OCI-LY1 (cell line): Measurements from ENCODE around the gene KCTD20.

Experiments used
- H2AFZ ChIP-seq: fragments of 200-600 bp; sonication (generic), shearing (Covaris generic); 2 replicates; pipeline ENCODE4 v1.6.0; 2014; ENCODE audit warnings: antibody characterized with exemption, mild to moderate bottlenecking, low read length
- H3F3A ChIP-seq: fragments of 200-600 bp; sonication (generic), shearing (Covaris generic); 2 replicates; pipeline ENCODE4 v1.6.0; 2014; ENCODE audit warnings: mild to moderate bottlenecking, antibody characterized with exemption, low read length, moderate library complexity; ENCODE audit not compliant: insufficient read depth
- H3K27ac ChIP-seq: fragments of 200-600 bp; sonication (generic); 2 replicates; pipeline ENCODE4 v1.5.1; 2014; ENCODE audit warnings: low read length, mixed run types, mild to moderate bottlenecking, low read depth; ENCODE audit not compliant: poor library complexity, severe bottlenecking
- H3K27me3 ChIP-seq: fragments of 200-600 bp; sonication (generic); 2 replicates; pipeline ENCODE4 v1.6.0; 2014; ENCODE audit warnings: antibody characterized with exemption, mild to moderate bottlenecking, low read length, moderate library complexity; ENCODE audit not compliant: insufficient read depth
- H3K36me3 ChIP-seq: fragments of 200-600 bp; sonication (generic); 2 replicates; pipeline ENCODE4 v1.6.1; 2014; ENCODE audit warnings: mild to moderate bottlenecking, antibody characterized with exemption, low read length, moderate library complexity, mixed read lengths; ENCODE audit not compliant: insufficient read depth
- H3K4me1 ChIP-seq: fragments of 200-600 bp; sonication (generic); 2 replicates; pipeline ENCODE4 v1.5.1; 2014; ENCODE audit warnings: mild to moderate bottlenecking, low read length, moderate library complexity; ENCODE audit not compliant: insufficient read depth, severe bottlenecking
- H3K4me2 ChIP-seq: fragments of 200-600 bp; sonication (generic), shearing (Covaris generic); 2 replicates; pipeline ENCODE4 v1.6.1; 2014; ENCODE audit warnings: low read length
- H3K4me3 ChIP-seq: fragments of 200-600 bp; sonication (generic); 2 replicates; pipeline ENCODE4 v1.5.1; 2014; ENCODE audit warnings: low read length, low read depth, mild to moderate bottlenecking, mixed read lengths; ENCODE audit not compliant: poor library complexity, severe bottlenecking
- H3K79me2 ChIP-seq: fragments of 200-600 bp; shearing (Covaris generic); 2 replicates; pipeline ENCODE4 v1.6.1; 2016; ENCODE audit warnings: mixed run types, low read length, mixed read lengths; ENCODE audit not compliant: insufficient read depth
- H3K9ac ChIP-seq: fragments of 200-600 bp; sonication (generic), shearing (Covaris generic); 2 replicates; pipeline ENCODE4 v1.6.1; 2014; ENCODE audit warnings: mild to moderate bottlenecking, low read length, mixed read lengths
- H3K9me2 ChIP-seq: fragments of 200-600 bp; sonication (generic), shearing (Covaris generic); 2 replicates; pipeline ENCODE4 v1.6.1; 2014; ENCODE audit warnings: low read depth, mild to moderate bottlenecking, low read length, mixed read lengths
- H3K9me3 ChIP-seq: fragments of 200-600 bp; shearing (Covaris generic); 2 replicates; pipeline ENCODE4 v1.6.1; 2014; ENCODE audit warnings: low read length, mixed read lengths
- H4K20me1 ChIP-seq: fragments of 200-600 bp; sonication (generic), shearing (Covaris generic); 2 replicates; pipeline ENCODE4 v1.6.0; 2016; ENCODE audit warnings: mild to moderate bottlenecking, low read length; ENCODE audit not compliant: insufficient read depth
- CTCF ChIP-seq: fragments of 200-600 bp; sonication (generic), shearing (Covaris generic); IDR thresholded peaks from 2 replicates; pipeline ENCODE4 v1.5.1; 2017; ENCODE audit warnings: mild to moderate bottlenecking, antibody characterized with exemption, low read length, moderate library complexity, mixed read lengths
- EZH2 ChIP-seq: fragments of 200-600 bp; sonication (generic), shearing (Covaris generic); IDR thresholded peaks from 2 replicates; pipeline ENCODE4 v1.8.0; 2017; ENCODE audit warnings: borderline replicate concordance, mixed run types, mild to moderate bottlenecking, antibody characterized with exemption, low read length, moderate library complexity, mixed read lengths

KCTD20 gene

GRCh38 chr6:36487698-36488097, 44.9 kb downstream of the KCTD20 start:
- peaks cover 59% of the 10 kb centered on the region for H3K36me3 ChIP-seq
- no peaks in the 10 kb centered on the region for H3F3A ChIP-seq
- no peak overlapping the region for H3K27ac ChIP-seq

GRCh38 chr6:36488221-36488620, 45.4 kb downstream of the KCTD20 start:
- H3K9ac ChIP-seq = no peak overlapping the region
- H3F3A ChIP-seq = no peaks in the 10 kb centered on the region
- H3K79me2 ChIP-seq = no peaks in the 10 kb centered on the region
- H3K9me2 ChIP-seq = no peaks in the 10 kb centered on the region
- no peak overlapping the region for H3K4me3 ChIP-seq
- H3K4me1 ChIP-seq = no peaks in the 10 kb centered on the region
- no peak overlapping the region for H2AFZ ChIP-seq
- no peak for TF ChIP-seq EZH2
- no peak for TF ChIP-seq CTCF
- no peaks in the 10 kb centered on the region for H4K20me1 ChIP-seq
- no peaks in the 10 kb centered on the region for H3K9me3 ChIP-seq
- no peaks in the 10 kb centered on the region for H3K27me3 ChIP-seq
- H3K27ac ChIP-seq = no peak overlapping the region
- no peak overlapping the region for H3K4me2 ChIP-seq
- peaks cover 59% of the 10 kb centered on the region for H3K36me3 ChIP-seq

More at GRCh38 chr6:36487698-36488097, 44.9 kb downstream of the KCTD20 start:
- H3K4me3 ChIP-seq = no peak overlapping the region
- H3K79me2 ChIP-seq = no peaks in the 10 kb centered on the region
- no peaks in the 10 kb centered on the region for H3K4me1 ChIP-seq
- H3K27me3 ChIP-seq = no peaks in the 10 kb centered on the region
- no peaks in the 10 kb centered on the region for H4K20me1 ChIP-seq
- TF ChIP-seq EZH2 = no peak
- no peak for TF ChIP-seq CTCF
- H3K9ac ChIP-seq = no peak overlapping the region
- H3K9me3 ChIP-seq = no peaks in the 10 kb centered on the region
- no peak overlapping the region for H2AFZ ChIP-seq
- no peak overlapping the region for H3K4me2 ChIP-seq
- H3K9me2 ChIP-seq = no peaks in the 10 kb centered on the region

DNA sequence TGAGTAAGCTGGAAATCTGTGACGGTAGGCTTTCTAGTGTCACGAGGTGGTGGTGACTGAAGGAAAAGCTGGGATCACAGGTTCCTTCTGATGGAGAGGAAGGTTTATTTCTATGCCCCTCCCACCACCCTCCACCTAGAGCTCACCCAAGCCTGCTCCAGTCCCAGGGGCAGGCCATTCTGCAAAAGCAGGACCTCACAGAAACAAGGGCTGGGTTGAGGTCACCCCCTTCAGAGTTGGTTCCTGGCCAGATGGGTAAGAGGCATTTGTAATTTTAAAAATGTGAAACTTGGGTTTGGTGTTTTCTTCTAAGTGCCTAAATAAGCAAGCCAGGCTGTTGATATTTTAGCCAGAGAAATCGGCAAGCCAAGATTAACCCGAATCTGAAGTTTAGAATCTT, 46.6 kb downstream of the KCTD20 start:
- Histone ChIP-seq H3K9me3 (no peaks in the 10 kb centered on the region), H3K9ac (no peak overlapping the region), H3K27ac (no peak overlapping the region), H3K36me3 (peaks cover 63% of the 10 kb centered on the region), H3K4me1 (no peaks in the 10 kb centered on the region), H3K4me3 (no peak overlapping the region), H3K27me3 (no peaks in the 10 kb centered on the region), H3K79me2 (no peaks in the 10 kb centered on the region), H3K9me2 (no peaks in the 10 kb centered on the region), H3K4me2 (no peak overlapping the region), H4K20me1 (no peaks in the 10 kb centered on the region), H2AFZ (no peak overlapping the region), H3F3A (no peaks in the 10 kb centered on the region)
- TF ChIP-seq CTCF = no peak
- no peak for TF ChIP-seq EZH2
